HEK293T (cell line): ENCODE data around the gene INPP5D.

Experiments
- CTCF ChIA-PET: fragments of 350-600 bp; formaldehyde crosslinking; extraction: SDS; loops from one replicate; lab custom pipeline; 2021; ENCODE audit warnings: antibody characterized with exemption, inconsistent platforms; lab: Yijun Ruan, JAX
- POLR2A ChIA-PET: fragments of 350-600 bp; formaldehyde crosslinking; extraction: SDS; loops from one replicate; lab custom pipeline; 2020; ENCODE audit warnings: antibody characterized with exemption, inconsistent platforms; lab: Yijun Ruan, JAX
- DNase-seq: peaks from one replicate; pipeline ENCODE4 v3.0.0; 2012; ENCODE audit warnings: mixed read lengths; ENCODE audit errors: extremely low spot score
- ARNT ChIP-seq: fragments of 450-650 bp; IDR thresholded peaks from 2 replicates; pipeline ENCODE4 v1.6.1; 2017; ENCODE audit warnings: mild to moderate bottlenecking
- BHLHE40 ChIP-seq: fragments of 450-650 bp; IDR thresholded peaks from 2 replicates; pipeline ENCODE4 v1.6.1; 2016; ENCODE audit warnings: mild to moderate bottlenecking, moderate library complexity, borderline replicate concordance
- CTBP1 ChIP-seq: fragments of 450-650 bp; IDR thresholded peaks from 2 replicates; pipeline ENCODE4 v1.6.1; 2016; ENCODE audit warnings: borderline replicate concordance
- ELF4 ChIP-seq: fragments of 450-650 bp; IDR thresholded peaks from 2 replicates; pipeline ENCODE4 v1.6.1; 2017; ENCODE audit warnings: antibody characterized with exemption
- FOXA1 ChIP-seq: fragments of 450-650 bp; IDR thresholded peaks from 2 replicates; pipeline ENCODE4 v1.6.1; 2016; ENCODE audit warnings: mild to moderate bottlenecking
- FOXK2 ChIP-seq: fragments of 450-650 bp; IDR thresholded peaks from 2 replicates; pipeline ENCODE4 v1.6.1; 2016; ENCODE audit warnings: mild to moderate bottlenecking
- FOXM1 ChIP-seq: fragments of 450-650 bp; IDR thresholded peaks from 2 replicates; pipeline ENCODE4 v1.6.1; 2017; ENCODE audit warnings: mild to moderate bottlenecking, borderline replicate concordance
- HDGF ChIP-seq: fragments of 450-650 bp; IDR thresholded peaks from 2 replicates; pipeline ENCODE4 v1.6.1; 2017; ENCODE audit warnings: antibody characterized with exemption, borderline replicate concordance
- L3MBTL2 ChIP-seq: fragments of 450-650 bp; conservative IDR thresholded peaks from 2 replicates; pipeline ENCODE4 v1.6.1; 2016; ENCODE audit warnings: mild to moderate bottlenecking
- LEF1 ChIP-seq: fragments of 450-650 bp; IDR thresholded peaks from 2 replicates; pipeline ENCODE4 v1.6.1; 2017; ENCODE audit warnings: mild to moderate bottlenecking, borderline replicate concordance
- NFRKB ChIP-seq: fragments of 450-650 bp; IDR thresholded peaks from 2 replicates; pipeline ENCODE4 v1.6.1; 2016; ENCODE audit warnings: mild to moderate bottlenecking, moderate library complexity
- SP1 ChIP-seq: fragments of 450-650 bp; IDR thresholded peaks from 2 replicates; pipeline ENCODE4 v1.6.1; 2017
- SUZ12 ChIP-seq: fragments of 450-650 bp; IDR thresholded peaks from 2 replicates; pipeline ENCODE4 v1.6.1; 2016; ENCODE audit warnings: mild to moderate bottlenecking
- TARDBP ChIP-seq: fragments of 450-650 bp; IDR thresholded peaks from 2 replicates; pipeline ENCODE4 v1.6.1; 2016
- ZNF384 ChIP-seq: fragments of 450-650 bp; IDR thresholded peaks from 2 replicates; pipeline ENCODE4 v1.6.1; 2016
- TF ChIP-seq, protein P1 (sequence below): fragments of 450-650 bp; IDR thresholded peaks from 2 replicates; pipeline ENCODE4 v1.6.1; 2016

The INPP5D gene

DNA sequence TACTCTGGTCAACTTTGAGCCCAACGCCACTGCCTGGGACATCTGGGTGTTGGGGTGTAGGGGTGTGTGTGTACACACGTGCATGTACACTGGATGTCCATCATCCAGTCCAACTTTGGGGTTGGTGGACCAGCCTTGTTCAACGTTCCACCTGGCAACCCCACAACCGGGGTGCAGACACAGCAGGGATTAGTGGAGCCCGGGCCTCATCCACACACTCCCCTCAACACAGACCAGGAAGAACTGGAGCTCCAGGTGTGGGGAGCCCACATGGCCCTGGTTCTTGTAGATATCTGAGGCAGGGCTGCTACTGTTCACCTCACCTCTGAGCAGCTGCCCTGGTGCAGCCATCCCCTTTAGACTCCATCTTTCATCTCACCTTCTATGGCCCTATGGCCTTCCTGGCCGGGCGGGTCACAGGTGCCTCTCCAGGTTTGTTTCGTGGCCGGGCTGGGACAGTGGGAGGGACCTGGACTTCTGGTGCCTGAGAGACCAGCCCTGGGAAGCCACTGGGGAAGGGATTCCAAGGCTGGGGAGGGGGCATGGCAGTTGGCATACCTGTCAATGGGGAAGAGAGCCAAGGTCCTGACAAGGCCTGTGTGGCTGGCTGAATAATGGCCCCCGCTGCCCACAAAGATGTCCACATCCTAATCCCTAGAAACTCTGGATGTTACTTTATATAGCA lies 20.2 kb upstream of the INPP5D start:
- TF ChIP-seq ZNF384 = no peak
- no peak for TF ChIP-seq ARNT
- TF ChIP-seq, protein P1, sequence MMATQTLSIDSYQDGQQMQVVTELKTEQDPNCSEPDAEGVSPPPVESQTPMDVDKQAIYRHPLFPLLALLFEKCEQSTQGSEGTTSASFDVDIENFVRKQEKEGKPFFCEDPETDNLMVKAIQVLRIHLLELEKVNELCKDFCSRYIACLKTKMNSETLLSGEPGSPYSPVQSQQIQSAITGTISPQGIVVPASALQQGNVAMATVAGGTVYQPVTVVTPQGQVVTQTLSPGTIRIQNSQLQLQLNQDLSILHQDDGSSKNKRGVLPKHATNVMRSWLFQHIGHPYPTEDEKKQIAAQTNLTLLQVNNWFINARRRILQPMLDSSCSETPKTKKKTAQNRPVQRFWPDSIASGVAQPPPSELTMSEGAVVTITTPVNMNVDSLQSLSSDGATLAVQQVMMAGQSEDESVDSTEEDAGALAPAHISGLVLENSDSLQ = no peak
- TF ChIP-seq LEF1 = no peak
- TF ChIP-seq ELF4 = no peak
- TF ChIP-seq SP1 = no peak
- TF ChIP-seq FOXM1 = no peak
- TF ChIP-seq BHLHE40 = no peak
- TF ChIP-seq SUZ12 = no peak
- no peak for TF ChIP-seq TARDBP
- TF ChIP-seq HDGF = no peak
- TF ChIP-seq FOXA1 = no peak
- no peak for TF ChIP-seq CTBP1
- no peak for TF ChIP-seq NFRKB
- TF ChIP-seq FOXK2 = no peak
- TF ChIP-seq L3MBTL2 = no peak
- no peak for DNase-seq
- ChIA-PET CTCF (no interaction called here), POLR2A (no interaction called here)

DNA sequence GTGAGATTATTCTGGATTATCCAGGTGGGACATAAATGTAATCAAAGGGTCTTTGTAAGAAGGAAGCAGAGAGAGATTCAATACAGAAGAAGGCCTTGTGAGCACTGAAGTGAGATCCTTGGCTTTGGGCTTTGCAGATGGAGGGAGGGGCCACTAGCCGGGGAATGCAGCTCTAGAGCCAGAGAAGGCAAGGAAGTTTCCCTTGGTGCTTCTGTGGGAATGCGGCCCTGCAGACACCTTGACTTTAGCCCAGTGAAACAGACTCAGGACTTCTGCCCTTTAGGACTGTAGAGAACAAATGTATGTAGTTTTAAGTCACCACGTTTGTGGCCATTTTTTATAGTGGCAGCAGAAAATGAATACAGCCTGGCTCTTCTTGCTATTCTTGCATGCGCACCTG lies 19.6 kb upstream of the INPP5D start:
- POLR2A ChIA-PET = no interaction called here
- TF ChIP-seq HDGF = no peak
- no peak for TF ChIP-seq NFRKB
- TF ChIP-seq SP1 = no peak
- no peak for DNase-seq
- CTCF ChIA-PET = no interaction called here

- DNase-seq = no peak
- POLR2A ChIA-PET = no interaction called here
- CTCF ChIA-PET = interaction anchor here (0.9 kb wide), 1 partner anchor 12 kb away, joined by 4 read pairs; no protein-coding TSS in a partner anchor
- no peak for TF ChIP-seq FOXK2
- TF ChIP-seq L3MBTL2 = no peak
- TF ChIP-seq ELF4 = no peak
- TF ChIP-seq, protein P1 = no peak
- TF ChIP-seq TARDBP = no peak
- TF ChIP-seq BHLHE40 = no peak
- no peak for TF ChIP-seq NFRKB
- no peak for TF ChIP-seq FOXA1
- TF ChIP-seq CTBP1 = no peak
- TF ChIP-seq FOXM1 = no peak
- no peak for TF ChIP-seq ARNT
- TF ChIP-seq SP1 = no peak
- TF ChIP-seq SUZ12 = no peak
- TF ChIP-seq ZNF384 = no peak
- TF ChIP-seq HDGF = no peak
- TF ChIP-seq LEF1 = no peak
These were observed 18.3 kb upstream of the INPP5D start for GRCh38 chr2:233041722-233042323.

GRCh38 chr2:233042549-233042948 lies 17.6 kb upstream of the INPP5D start:
- ChIA-PET POLR2A (no interaction called here), CTCF (no interaction called here)
- TF ChIP-seq BHLHE40 = no peak
- TF ChIP-seq ZNF384 = no peak
- TF ChIP-seq FOXM1 = no peak
- no peak for TF ChIP-seq SP1
- no peak for TF ChIP-seq HDGF
- TF ChIP-seq TARDBP = no peak
- no peak for TF ChIP-seq SUZ12
- no peak for TF ChIP-seq ARNT
- no peak for TF ChIP-seq CTBP1
- TF ChIP-seq, protein P1 = no peak
- no peak for TF ChIP-seq ELF4
- TF ChIP-seq NFRKB = no peak
- no peak for TF ChIP-seq LEF1
- TF ChIP-seq L3MBTL2 = no peak
- TF ChIP-seq FOXA1 = no peak
- no peak for TF ChIP-seq FOXK2
- no peak for DNase-seq

GRCh38 chr2:233044974-233045605 lies 15.1 kb upstream of the INPP5D start:
- ChIA-PET POLR2A (interaction anchor here (1.4 kb wide), 1 partner anchor 17 kb away, joined by 3 read pairs; no protein-coding TSS in a partner anchor), CTCF (no interaction called here)
- no peak for DNase-seq
- TF ChIP-seq ZNF384 = no peak
- TF ChIP-seq, protein P1 = no peak
- TF ChIP-seq L3MBTL2 = no peak
- no peak for TF ChIP-seq FOXA1
- TF ChIP-seq NFRKB = no peak
- no peak for TF ChIP-seq ARNT
- TF ChIP-seq FOXK2 = no peak
- no peak for TF ChIP-seq TARDBP
- TF ChIP-seq BHLHE40 = no peak
- TF ChIP-seq LEF1 = no peak
- no peak for TF ChIP-seq HDGF
- TF ChIP-seq SP1 = no peak
- no peak for TF ChIP-seq CTBP1
- no peak for TF ChIP-seq ELF4
- no peak for TF ChIP-seq SUZ12
